Islet precursor cell (in vitro differentiated cells): ENCODE results near the gene SLC34A3.

Experiments used
- DNase-seq: peaks from one replicate; pipeline ENCODE4 v3.0.0-alpha.2; 2018

The SLC34A3 gene

DNA sequence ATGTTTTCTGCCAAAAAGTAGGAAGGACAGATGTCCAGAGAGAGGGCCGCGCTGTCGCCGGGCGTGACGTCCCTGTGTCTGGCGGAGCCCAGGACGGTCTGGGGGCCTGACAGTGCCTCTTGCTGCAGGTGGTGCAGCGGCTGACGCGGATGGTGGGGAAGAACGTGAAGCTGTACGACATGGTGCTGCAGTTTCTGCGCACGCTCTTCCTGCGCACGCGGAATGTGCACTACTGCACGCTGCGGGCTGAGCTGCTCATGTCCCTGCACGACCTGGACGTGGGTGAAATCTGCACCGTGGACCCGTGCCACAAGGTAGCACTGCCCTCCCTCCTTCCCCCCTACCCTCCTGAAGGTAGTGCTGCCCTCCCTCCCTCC, 32.2 kb downstream of the SLC34A3 start:
- no peak for DNase-seq

DNA sequence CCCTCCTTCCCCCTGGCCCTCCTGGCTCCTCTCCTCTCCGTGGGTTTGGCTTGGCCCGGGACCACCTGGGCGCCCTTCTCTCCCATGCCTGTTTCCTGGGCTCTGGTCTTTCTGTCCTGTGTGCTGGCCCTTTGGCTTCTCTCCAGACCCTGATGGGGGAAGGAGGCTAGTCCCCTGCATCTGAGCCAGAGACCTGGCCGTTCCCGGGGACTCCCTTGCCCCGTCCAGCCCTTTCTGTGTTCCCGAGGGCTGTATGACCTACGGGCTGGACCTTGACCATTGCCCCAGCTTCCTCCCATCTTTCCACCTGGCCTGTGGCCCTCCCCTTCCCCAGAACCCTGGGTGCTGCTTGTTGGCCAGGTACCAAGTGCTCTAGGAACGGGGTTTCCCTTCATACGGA, 32.8 kb downstream of the SLC34A3 start:
- DNase-seq = no peak

DNA sequence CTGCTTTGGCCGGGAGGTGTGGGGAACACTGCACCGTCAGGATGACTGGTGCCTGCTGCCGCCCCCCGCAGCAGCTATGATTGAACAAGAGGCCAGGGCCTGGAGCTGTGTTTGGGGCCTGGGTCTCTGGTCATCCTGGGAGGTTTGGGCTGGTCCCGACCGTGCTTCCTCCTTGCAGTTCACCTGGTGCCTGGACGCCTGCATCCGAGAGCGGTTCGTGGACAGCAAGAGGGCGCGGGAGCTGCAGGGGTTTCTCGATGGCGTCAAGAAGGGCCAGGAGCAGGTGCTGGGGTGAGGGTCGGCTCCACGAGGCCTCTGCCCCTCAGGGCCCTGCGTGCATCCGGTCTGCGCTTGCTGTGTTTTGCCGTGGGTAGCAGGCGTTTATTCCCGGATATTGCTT, 33.4 kb downstream of the SLC34A3 start:
- no peak for DNase-seq

DNA sequence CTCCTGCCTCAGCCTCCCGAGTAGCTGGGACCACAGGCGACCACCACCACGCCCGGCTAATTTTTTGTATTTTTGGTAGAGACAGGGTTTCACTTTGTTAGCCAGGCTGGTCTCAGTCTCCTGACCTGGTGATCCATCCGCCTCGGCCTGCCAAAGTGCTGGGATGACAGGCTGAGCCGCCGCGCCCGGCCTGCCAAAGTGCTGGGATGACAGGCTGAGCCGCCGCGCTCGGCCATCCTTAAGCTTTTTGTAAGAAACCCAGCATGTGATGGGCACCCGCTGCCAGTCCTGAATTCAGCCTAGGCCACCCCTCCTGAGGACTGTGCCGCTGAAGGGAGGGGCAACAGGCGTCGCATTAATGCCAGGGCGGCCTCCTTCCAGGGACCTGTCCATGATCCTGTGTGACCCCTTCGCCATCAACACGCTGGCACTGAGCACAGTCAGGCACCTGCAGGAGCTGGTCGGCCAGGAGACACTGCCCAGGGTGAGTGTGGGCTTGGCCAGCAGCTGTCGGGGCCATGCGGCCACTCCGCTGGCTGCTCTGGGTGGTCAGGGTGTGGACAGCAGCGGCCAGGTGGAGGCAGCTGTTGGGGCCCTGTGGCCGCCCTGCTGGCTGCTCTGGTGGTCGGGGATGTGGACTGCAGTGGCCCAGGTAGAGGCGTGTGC, 34.9 kb downstream of the SLC34A3 start:
- peak; percentile 48 for DNase-seq

DNA sequence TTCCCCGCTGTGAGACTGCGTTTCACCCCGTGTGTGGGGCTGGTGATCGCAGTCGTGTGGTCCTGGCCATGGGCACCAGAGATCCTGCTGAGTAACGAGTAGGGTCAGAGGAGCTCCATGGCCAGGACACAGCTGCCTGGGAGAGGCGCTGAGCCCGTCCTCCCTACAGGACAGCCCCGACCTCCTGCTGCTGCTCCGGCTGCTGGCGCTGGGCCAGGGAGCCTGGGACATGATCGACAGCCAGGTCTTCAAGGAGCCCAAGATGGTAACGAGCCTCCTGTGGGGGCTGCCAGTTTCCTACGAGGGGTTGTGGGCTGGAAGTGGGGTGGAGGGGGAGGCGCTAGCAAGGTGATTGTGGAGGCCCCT, 35.4 kb downstream of the SLC34A3 start:
- DNase-seq = no peak

DNA sequence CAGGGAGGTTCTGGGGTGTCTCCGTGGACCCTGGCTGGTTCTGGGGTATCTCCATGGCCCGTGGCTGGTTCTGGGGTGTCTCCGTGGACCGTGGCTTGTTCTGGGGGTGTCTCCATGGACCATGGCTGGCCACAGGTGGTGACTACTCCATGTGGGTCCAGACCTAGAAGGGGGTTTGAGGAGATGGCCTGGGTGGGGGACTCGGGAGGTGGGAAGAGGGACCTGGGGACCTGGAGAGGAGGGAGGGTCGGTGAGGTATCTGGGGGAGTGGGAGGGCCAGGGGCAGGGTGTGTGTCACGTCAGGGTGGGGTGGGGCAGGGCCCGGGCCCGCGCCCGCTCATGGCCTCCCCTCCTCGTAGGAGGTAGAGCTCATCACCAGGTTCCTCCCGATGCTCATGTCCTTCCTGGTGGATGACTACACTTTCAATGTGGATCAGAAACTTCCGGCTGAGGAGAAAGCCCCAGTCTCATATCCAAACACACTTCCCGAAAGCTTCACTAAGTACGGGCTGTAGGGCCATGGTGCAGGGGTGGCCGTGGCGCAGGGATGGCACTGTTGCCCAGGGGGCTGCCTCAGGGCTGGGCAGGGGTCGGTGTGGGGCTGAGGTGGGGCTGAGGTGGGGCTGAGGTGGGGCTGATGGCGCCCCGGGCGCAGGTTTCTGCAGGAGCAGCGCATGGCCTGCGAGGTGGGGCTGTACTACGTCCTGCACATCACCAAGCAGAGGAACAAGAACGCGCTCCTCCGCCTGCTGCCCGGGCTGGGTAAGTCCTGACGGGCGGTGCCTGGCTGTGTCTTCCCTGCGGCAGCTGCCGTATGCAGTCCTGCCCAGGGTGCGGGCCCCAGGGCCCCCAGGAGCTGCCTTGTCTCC, 36.1 kb downstream of the SLC34A3 start:
- peak; percentile 46 for DNase-seq

DNA sequence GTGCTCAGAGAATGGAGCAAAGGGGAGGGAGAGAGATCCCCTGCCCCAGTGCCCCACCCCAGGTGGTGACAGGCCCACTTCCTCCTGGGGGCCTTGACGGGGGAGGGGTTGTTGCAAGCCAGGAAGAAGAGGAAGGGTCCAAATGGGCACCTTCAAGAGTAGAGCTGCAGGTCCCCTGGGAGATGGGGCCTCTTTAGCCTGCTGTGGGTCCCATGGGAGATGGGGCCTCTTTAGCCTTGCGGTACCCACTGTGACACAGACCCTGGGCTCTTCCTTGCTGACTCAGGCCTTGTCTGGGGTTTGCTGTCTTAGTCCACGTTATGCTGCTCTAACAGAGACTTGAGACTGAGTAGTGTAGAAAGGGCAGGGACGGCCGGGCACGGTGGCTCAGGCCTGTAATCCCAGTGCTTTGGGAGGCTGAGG, 37.2 kb downstream of the SLC34A3 start:
- DNase-seq = no peak

DNA sequence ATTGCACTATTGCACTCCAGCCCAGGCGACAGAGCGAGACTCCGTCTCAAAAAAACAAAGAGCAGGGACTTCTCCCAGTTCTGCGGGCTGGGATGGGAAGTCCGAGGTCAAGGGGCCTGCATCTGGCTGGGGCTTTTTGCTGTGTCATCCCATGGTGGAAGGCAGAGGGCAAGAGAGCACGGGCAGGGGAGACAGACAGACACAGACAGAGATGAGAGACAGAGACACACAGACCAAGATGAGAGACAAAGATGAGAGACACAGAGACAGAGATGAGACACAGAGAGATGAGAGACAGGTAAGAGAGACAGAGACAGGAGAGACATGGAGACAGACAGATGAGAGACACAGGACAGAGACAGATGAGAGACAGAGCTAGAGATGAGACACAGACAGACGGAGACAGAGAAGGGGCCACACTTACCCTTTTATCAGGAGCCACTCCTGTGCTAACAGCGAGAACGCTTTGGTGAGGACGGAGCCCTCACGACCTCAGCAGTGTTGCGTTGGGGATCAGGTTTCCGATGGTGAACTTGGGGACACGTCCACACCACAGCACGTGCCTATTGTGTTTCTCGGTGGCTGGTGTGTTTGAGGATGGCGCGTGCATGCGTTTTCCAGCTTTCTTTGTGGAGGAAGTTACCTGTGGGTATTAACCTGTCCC, 38.0 kb downstream of the SLC34A3 start:
- DNase-seq = no peak

DNA sequence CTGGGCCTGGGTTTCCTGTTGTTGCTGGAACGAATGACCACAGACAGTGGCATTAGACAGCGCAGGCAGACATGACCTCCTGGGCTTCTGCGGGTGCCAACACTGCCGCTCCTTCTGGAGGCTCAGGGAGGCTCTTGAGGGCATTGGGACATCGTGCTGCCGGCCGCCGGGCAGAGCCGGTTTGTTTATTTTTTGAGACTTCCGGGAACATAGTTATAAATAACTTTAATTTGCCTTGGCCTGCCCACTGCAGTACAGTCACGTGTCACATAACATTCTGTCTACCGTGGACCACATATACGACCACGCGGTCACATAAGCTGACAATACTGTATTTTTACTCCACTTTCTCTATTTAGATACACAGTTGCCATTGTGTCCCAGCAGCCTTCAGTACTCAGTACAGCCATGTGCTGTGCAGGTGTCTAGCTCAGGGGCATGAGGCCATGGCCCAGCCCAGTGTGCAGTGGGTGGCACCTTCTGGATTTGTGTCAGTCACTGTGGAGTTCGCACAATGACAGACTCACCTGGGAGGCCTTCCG, 38.6 kb downstream of the SLC34A3 start:
- DNase-seq = no peak

DNA sequence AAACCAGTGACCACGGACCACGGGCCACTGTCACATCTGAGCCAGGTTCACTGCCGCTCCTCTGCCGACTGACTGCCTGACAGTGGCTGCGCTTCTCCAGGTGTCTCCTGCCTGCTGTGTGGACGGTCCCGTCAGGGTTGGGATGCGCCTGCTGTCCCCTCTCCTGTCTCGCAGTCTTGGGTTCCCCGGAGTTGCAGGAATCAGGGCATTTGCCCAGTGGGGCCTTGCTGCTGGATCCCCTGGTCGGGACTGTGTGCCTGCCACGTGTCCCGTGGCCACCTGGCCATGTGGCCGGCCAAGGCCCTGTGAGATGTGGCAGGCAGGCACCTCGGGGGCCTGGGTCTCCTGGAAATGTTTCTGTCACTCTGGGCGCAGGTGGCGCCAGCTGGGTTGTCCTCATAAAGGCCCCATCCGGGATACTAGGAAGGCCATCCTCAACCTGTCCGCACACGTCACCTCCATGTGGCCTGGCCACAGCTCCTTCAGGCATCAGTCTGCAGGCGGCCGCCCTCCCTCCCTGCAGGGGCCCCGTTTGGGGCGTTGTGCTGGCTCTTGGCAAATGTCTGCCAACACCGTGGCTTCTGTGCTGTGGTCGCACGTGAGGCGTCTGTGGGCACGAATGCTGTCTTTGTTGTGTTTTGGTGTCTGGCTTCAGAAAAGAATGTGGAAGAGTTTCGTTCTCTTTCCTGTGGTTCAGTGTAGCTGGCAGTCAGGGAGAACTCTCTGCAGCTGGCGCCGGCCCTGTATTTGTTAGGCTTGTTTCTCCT, 40.4 kb downstream of the SLC34A3 start:
- DNase-seq = peak; percentile 48

DNA sequence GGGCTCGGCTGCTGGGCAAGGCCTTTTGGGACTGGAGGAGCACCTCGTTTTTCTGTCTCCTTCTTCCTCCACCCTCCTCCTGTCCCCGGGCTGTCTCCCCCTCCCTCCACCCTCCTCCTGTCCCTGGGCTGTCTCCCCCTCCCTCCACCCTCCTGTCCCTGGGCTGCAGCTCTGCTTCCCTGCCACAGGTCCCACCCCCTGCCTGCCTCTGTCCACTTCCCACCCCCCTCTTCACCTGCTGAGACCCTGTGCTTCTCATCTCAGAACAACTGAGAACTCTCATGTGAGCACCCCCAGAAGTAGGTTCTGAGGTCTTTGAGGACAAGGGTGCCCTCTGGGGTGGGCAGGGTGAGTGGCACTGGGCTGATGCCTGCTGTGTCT, 41.0 kb downstream of the SLC34A3 start:
- no peak for DNase-seq

DNA sequence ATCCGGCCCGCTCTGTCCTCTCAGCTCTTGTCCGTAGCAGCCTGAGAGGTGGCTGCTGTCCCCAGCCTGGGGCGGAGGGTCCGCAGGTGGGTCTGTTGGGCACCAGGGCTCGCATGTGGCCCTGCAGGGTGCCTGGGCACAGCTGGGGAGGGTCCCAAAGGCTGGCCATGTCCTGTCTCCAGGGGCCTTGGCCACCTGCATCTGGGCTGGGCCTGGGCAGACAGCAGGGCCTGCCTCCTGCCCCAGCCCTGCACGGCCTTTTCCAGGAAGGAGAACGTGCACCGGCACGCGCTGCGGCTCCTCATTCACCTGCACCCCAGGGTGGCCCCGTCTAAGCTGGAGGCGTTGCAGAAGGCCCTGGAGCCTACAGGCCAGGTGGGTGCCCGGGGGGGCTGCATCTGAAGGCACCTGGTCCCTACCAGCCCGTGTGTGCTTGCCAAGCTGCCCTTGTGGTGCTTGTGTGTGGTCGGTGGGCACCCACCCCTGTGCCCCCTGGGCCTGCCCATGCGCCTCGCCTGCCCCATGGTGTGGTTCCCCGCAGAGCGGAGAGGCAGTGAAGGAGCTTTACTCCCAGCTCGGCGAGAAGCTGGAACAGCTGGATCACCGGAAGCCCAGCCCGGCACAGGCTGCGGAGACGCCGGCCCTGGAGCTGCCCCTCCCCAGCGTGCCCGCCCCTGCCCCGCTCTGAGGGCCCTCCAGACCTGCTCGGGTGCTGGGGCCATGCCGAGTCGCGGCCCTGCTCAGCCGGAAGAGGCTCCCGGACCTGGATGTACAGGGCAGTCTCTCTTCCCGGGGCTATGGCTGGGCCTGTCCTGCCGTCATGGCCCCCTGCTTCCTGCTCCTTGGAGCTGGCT, 41.8 kb downstream of the SLC34A3 start:
- DNase-seq = no peak

DNA sequence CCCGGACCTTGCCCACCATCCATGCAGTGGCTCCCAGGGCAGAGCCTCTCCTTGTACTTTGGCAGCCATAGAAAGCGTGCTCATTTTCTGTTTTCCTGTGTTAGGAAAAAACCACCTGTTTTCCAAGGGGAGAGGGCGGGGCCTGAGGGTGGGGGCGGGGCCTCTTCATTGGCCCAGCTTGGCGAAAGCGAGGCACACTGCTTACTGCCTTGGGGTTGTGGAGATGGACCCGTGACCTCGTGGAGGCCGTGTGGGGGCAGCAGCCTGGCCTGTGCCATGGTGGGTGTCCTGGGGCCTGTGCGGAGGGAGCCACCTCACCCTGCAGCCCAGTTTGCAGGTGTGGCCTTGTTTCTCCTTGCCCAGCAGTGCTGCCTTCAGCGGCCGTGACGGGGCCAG, 42.4 kb downstream of the SLC34A3 start:
- no peak for DNase-seq

DNA sequence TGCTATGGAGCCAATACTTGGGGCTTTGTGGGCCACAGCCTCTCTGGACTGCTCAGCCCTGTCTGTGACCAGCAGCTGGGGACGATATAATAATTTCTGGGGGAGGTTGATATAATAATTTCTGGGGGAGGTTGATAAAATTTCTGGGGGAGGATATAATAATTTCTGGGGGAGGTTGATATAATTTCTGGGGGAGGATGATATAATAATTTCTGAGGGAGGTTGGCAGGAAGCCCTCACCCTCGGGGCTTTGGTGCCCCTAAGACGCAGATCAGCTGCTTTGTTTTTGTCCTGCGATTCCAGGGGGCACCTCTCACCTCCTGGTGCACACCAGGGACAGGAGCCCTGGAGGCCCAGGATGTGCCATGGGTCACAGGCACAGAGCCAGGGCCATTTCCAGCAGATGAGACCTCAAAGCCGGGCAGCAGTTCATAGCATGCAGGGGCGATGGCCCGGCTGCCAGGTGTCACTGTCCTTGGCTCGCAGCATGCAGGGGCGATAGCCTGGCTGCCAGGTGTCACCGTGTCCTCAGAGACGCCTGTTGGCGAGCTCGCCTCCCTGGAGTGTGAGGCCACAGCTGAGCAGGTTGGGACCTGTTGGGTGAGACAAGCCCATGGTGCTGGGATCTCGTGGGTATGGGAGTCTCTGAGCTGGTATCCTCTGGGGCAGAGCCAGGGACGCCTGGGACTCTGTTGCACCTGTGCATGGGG, 43.1 kb downstream of the SLC34A3 start:
- no peak for DNase-seq

DNA sequence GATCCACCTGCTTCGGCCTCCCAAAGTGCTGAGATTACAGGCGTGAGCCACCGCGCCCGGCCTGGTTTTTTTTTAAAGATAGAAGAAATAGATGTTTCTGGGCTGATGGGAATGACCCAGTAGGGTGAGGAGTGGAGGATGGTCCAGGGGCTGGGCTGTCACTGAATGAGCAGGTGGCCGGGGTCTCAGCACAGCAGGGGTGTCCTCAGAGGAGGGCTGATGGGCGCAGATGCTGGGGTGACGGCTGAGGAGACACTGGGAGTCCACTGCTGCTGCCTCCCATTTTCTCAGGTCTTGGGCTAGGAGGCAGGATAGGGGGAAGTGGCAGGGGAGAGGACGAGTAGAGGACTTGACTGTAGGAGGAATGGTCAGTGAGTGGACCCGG, 44.5 kb downstream of the SLC34A3 start:
- DNase-seq = no peak

DNA sequence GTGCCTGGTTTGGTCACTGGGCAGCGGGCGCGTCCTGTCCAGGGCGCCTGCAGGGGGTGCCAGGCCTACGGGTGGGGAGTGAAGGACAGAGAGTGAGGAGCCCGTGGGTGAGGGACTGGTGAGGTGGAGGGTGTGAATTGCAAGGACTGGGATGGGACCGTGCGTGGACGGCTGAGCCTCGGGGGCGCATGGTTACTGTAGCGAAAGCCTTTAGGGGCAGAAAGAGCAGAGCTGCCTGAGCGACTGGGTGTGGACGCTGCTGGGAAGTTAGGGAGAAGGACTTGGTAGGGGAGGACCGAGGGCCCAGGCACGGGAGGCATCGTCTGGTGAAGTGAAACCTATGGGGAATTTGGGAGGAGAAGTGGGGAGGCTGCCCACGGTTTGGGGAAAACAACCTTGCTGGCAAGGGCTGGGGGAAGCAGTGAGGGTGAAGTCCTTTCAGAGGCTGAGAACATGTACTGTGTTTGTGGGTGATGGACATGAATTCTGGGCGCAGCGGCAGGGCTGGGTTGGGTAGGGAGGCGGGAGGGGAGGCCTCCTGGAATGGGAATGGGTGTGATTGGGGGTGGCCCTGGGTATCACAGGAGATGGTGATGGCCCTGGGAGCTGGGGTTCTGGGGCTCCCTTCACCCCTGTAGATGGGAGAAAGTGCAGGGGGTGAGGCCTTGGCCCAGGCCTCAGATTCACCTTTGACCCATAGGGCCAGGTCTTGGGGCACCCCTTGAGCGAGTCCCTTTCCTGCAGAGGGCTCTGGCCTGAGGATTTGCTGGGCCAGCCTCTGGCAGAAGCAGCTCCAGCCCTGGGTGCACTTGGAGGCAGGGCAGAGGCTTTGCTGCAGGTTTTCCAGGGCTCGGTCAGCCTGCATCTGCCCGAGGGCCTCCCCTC, 45.1 kb downstream of the SLC34A3 start:
- DNase-seq = peak; percentile 47

DNA sequence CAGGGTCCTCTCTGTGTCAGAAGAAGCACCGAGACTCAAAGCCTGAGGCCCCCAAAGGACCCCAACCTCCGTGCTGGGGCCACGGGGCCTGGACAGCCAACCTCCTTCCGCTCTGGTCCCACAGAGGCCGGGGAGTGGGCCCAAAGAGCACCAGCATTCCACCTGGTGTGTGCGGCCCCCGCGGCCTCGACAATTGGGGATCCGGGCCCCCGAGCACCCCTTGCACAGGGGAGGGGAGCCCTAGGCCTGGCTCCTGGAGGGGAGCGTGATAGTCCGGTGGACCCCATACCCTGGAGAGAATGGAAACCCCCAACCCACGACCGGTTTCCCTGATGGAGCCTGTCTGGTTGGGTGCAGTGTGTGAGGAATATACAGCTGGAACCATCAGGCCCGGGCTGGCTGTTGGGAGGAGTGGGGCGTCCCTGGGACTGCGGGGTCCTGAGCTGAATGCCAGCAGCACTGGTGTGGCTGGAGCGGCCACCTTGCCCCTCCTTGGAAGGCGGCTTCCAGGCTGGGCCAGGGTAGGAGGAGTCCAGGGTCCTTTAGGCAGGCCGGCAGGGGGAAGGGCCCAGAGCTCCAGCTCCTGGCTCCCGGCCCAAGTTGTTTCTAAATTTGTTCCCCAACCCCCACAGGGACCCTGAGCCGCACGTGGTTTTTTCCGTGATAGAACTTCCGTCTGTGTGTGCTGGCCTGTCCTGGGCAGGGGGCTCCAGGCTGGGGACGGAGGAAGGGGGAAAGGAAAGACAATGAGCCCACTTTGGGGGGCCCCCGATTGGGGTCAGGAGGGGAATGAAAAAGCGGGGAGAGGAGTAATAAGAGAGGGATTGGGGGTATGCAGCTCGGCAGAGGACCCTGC, 46.0 kb downstream of the SLC34A3 start:
- peak; percentile 62 for DNase-seq

DNA sequence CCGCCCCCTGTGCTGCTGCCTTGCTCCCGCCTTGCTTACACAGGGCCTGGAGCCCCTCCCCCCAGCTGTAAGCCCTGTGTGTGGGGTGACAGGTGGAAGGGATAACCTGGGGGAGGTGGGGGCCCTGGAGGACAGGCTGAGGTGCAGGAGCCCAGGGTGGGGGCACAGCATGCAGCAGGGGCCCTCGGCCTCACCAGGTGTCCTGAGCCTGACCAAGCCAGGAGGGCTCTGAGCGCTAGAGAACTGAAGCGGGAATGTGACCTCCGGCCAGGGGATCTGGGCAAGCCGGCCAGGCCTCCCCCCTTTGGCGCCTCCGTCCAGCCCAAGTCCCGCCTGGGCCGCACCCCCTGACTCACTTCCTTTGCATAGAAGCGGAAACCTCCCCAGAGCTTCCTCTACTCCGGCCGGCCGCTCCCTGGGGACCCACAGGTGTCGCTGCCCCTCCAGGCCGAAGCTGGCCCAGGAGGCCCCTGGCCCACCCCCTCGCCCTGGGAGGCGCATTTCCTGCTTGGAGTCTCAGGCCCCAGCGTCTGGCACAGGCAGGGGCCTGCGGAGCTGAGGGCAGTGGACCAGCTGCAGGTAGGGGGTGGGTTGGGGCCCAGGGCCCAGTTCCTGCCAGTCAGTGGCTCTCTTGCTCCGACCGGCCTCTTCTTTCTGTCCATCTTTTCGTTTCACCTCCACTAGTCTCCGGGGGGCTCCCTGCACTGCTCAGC, 46.8 kb downstream of the SLC34A3 start, which contains the start of gene TOR4A:
TSS of gene TOR4A (plus strand) at position 398 of the 713 bp plus-strand sequence. CDS start 964 bp downstream, outside the sequence.
- peak; percentile 95 for DNase-seq
